Measurements from ENCODE around the gene STARD13. TPM values are rescaled to one million over a fixed set of nuclear protein-coding genes. Genes with fewer than 3 reads are reported as not detected.

Gene STARD13
- total RNA-seq, 3 donors from 2014 or later = 0.05 to 0.15 (median 0.14) TPM

DNA sequence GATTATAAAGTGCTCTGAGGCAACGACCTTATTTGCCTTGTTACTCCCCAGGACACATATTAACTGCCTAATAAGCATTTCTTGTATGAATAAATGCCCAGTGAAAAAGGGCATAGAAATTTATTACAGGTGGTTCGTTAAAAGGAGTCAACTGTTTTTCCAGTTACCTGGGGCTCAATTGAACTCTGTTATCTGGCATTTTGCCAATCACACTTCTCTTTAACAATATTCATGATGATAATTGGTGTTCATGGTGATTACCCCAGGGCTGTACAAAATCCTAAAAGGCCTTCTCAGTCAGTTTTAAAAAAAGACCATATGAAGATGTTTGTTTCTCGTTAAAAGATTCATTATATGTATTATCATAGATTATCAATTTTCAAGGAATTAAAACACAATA lies 212.2 kb downstream of the STARD13 start:
- no peak for DNase-seq
- no peak for ATAC-seq
- Mint-ChIP-seq H3K9me3 (no peaks in the 10 kb centered on the region), H3K4me1 (ENCODE audit: low read depth) (no peaks in the 10 kb centered on the region), H3K27me3 (ENCODE audit: low read depth) (no peaks in the 10 kb centered on the region), H3K36me3 (ENCODE audit: insufficient read depth) (no peaks in the 10 kb centered on the region), H3K4me3 (no peak overlapping the region)

DNA sequence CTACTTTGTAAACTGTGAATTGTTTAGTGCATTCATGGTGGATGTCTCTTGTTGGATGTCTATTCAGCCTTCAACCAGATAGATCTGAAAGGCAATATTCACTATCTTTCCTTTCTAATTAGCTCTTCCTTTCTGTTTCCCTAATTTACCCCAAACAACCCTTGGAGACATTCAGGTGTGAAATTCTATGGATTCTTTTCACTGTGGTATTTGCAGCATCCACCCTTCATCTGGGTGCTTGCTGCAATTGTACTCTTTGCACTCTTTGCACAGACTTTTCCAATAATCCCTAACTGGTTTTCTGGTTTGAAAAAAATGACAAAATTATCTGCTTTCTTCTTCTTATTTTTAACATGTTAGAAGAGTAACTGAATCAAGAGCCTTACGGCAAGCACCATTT lies 212.8 kb downstream of the STARD13 start:
- H3K36me3 Mint-ChIP-seq (ENCODE audit: insufficient read depth) = no peaks in the 10 kb centered on the region
- H3K9me3 Mint-ChIP-seq = no peaks in the 10 kb centered on the region
- no peaks in the 10 kb centered on the region for H3K4me1 Mint-ChIP-seq (ENCODE audit: low read depth)

GRCh38 chr13:33072282-33072681 lies 213.3 kb downstream of the STARD13 start:
- no peaks in the 10 kb centered on the region for H3K36me3 Mint-ChIP-seq (ENCODE audit: insufficient read depth)
- no peaks in the 10 kb centered on the region for H3K9me3 Mint-ChIP-seq
- no peaks in the 10 kb centered on the region for H3K4me1 Mint-ChIP-seq (ENCODE audit: low read depth)
- DNase-seq (no peak), ATAC-seq (no peak)
- no peak overlapping the region for H3K4me3 Mint-ChIP-seq
- no peaks in the 10 kb centered on the region for H3K27me3 Mint-ChIP-seq (ENCODE audit: low read depth)

More for the DNA sequence above, 212.8 kb downstream of the STARD13 start:
- no peak for ATAC-seq
- no peaks in the 10 kb centered on the region for H3K27me3 Mint-ChIP-seq (ENCODE audit: low read depth)
- no peak for DNase-seq
- no peak overlapping the region for H3K4me3 Mint-ChIP-seq

- H3K36me3 Mint-ChIP-seq (ENCODE audit: insufficient read depth) = no peaks in the 10 kb centered on the region
- no peak for ATAC-seq
- DNase-seq = no peak
- no peaks in the 10 kb centered on the region for H3K9me3 Mint-ChIP-seq
- no peaks in the 10 kb centered on the region for H3K27me3 Mint-ChIP-seq (ENCODE audit: low read depth)
- no peaks in the 10 kb centered on the region for H3K4me1 Mint-ChIP-seq (ENCODE audit: low read depth)
- no peak overlapping the region for H3K4me3 Mint-ChIP-seq
These were observed 214.8 kb downstream of the STARD13 start for GRCh38 chr13:33070713-33071112.

GRCh38 chr13:33069365-33069764 lies 216.2 kb downstream of the STARD13 start:
- no peaks in the 10 kb centered on the region for H3K4me1 Mint-ChIP-seq (ENCODE audit: low read depth)
- no peak for ATAC-seq
- no peaks in the 10 kb centered on the region for H3K36me3 Mint-ChIP-seq (ENCODE audit: insufficient read depth)
- no peaks in the 10 kb centered on the region for H3K27me3 Mint-ChIP-seq (ENCODE audit: low read depth)
- DNase-seq = no peak
- H3K9me3 Mint-ChIP-seq = no peaks in the 10 kb centered on the region
- no peak overlapping the region for H3K4me3 Mint-ChIP-seq

- ATAC-seq = no peak
- no peak for DNase-seq
- Mint-ChIP-seq H3K4me3 (no peak overlapping the region), H3K4me1 (ENCODE audit: low read depth) (no peaks in the 10 kb centered on the region), H3K36me3 (ENCODE audit: insufficient read depth) (no peaks in the 10 kb centered on the region), H3K9me3 (no peaks in the 10 kb centered on the region), H3K27me3 (ENCODE audit: low read depth) (no peaks in the 10 kb centered on the region)
These were observed 219.2 kb downstream of the STARD13 start for GRCh38 chr13:33066329-33066728.

DNA sequence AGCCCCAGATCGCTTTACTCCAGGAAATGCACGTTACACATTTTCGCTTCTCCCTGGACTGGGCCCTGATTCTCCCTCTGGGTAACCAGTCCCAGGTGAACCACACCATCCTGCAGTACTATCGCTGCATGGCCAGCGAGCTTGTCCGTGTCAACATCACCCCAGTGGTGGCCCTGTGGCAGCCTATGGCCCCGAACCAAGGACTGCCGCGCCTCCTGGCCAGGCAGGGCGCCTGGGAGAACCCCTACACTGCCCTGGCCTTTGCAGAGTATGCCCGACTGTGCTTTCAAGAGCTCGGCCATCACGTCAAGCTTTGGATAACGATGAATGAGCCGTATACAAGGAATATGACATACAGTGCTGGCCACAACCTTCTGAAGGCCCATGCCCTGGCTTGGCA lies 224.7 kb downstream of the STARD13 start:
- H3K9me3 Mint-ChIP-seq = no peaks in the 10 kb centered on the region

GRCh38 chr13:33058776-33059327 lies 226.7 kb downstream of the STARD13 start:
- Mint-ChIP-seq H3K36me3 (ENCODE audit: insufficient read depth) (no peaks in the 10 kb centered on the region), H3K4me3 (no peak overlapping the region), H3K27me3 (ENCODE audit: low read depth) (peaks cover 3% of the 10 kb centered on the region), H3K9me3 (no peaks in the 10 kb centered on the region), H3K4me1 (ENCODE audit: low read depth) (no peaks in the 10 kb centered on the region)
- DNase-seq (no peak), ATAC-seq (no peak)

More for the DNA sequence above, 224.7 kb downstream of the STARD13 start:
- peaks cover 3% of the 10 kb centered on the region for H3K27me3 Mint-ChIP-seq (ENCODE audit: low read depth)
- no peak overlapping the region for H3K4me3 Mint-ChIP-seq
- no peaks in the 10 kb centered on the region for H3K36me3 Mint-ChIP-seq (ENCODE audit: insufficient read depth)
- DNase-seq (no peak), ATAC-seq (no peak)
- H3K4me1 Mint-ChIP-seq (ENCODE audit: low read depth) = no peaks in the 10 kb centered on the region

GRCh38 chr13:33057019-33057780 lies 228.4 kb downstream of the STARD13 start:
- ATAC-seq = no peak
- Mint-ChIP-seq H3K9me3 (no peaks in the 10 kb centered on the region), H3K27me3 (ENCODE audit: low read depth) (peaks cover 3% of the 10 kb centered on the region), H3K4me3 (no peak overlapping the region), H3K4me1 (ENCODE audit: low read depth) (no peaks in the 10 kb centered on the region), H3K36me3 (ENCODE audit: insufficient read depth) (no peaks in the 10 kb centered on the region)
- DNase-seq = no peak

DNA sequence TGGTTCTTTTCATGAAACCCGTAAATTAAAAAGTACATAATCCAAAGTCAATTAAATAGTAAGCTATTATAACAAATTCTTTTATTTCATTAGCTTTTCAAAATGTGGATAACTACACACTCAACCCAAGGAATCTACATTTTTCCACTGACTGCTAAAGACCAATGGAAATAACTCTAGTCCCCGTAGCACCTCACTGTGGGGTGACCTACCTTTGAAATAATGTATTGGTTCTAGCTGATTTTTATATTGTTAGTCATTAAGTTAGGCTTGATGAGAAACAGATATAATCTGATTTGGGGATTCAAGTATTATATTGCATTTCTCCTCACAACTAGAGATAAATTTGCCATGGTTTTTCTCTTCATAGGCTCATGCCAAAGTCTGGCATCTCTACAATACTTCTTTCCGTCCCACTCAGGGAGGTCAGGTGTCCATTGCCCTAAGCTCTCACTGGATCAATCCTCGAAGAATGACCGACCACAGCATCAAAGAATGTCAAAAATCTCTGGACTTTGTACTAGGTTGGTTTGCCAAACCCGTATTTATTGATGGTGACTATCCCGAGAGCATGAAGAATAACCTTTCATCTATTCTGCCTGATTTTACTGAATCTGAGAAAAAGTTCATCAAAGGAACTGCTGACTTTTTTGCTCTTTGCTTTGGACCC lies 232.0 kb downstream of the STARD13 start:
- DNase-seq (no peak), ATAC-seq (no peak)
- peaks cover 8% of the 10 kb centered on the region for H3K27me3 Mint-ChIP-seq (ENCODE audit: low read depth)
- H3K4me1 Mint-ChIP-seq (ENCODE audit: low read depth) = no peaks in the 10 kb centered on the region
- H3K4me3 Mint-ChIP-seq = no peak overlapping the region
- no peaks in the 10 kb centered on the region for H3K36me3 Mint-ChIP-seq (ENCODE audit: insufficient read depth)
- H3K9me3 Mint-ChIP-seq = no peaks in the 10 kb centered on the region
